Keratinocyte (primary cell): ENCODE measurements around the gene TTC13. TPM values are rescaled to one million over a fixed set of nuclear protein-coding genes. Genes with fewer than 3 reads are reported as not detected.

ENCODE experiments used
- DNase-seq: peaks from one replicate; pipeline ENCODE4 v3.0.0-alpha.2; 2011; ENCODE audit warnings: low read depth, missing footprints, low spot score
- FAIRE-seq: peaks from 2 replicates; lab custom pipeline; 2011; peaks lifted over from hg19 to GRCh38; lab: Jason Lieb, UNC
- H2AFZ ChIP-seq: 2 replicates; pipeline ENCODE4 v1.6.0; 2012; ENCODE audit warnings: low read length, control low read depth, inconsistent platforms; ENCODE audit not compliant: control insufficient read depth
- H3K27ac ChIP-seq: 2 replicates; pipeline ENCODE4 v1.5.1; 2011; ENCODE audit warnings: low read length; ENCODE audit not compliant: control insufficient read depth, insufficient read depth
- H3K27me3 ChIP-seq: 3 replicates; pipeline ENCODE4 v1.6.0; 2011; ENCODE audit warnings: low read length; ENCODE audit not compliant: control insufficient read depth, insufficient read depth; ENCODE audit errors: extremely low read depth
- H3K36me3 ChIP-seq, 2 experiments: 2 replicates in 1 of 2; 3 replicates in 1 of 2; pipeline ENCODE4 v1.5.1; 2011; ENCODE audit warnings: low read length in 2 of 2, mild to moderate bottlenecking in 1 of 2; ENCODE audit not compliant: control insufficient read depth in 2 of 2, insufficient read depth in 2 of 2; ENCODE audit errors: extremely low read depth in 1 of 2
- H3K4me1 ChIP-seq: 3 replicates; pipeline ENCODE4 v1.5.1; 2011; ENCODE audit warnings: low read length; ENCODE audit not compliant: control insufficient read depth, insufficient read depth; ENCODE audit errors: extremely low read depth
- H3K4me2 ChIP-seq: 3 replicates; pipeline ENCODE4 v1.6.0; 2011; ENCODE audit warnings: low read depth, low read length; ENCODE audit not compliant: control insufficient read depth, insufficient read depth; ENCODE audit errors: extremely low read depth
- H3K4me3 ChIP-seq, 3 experiments: fragments of 200-600 bp in 1 of 3; sonication (generic) in 1 of 3; 2 replicates in 2 of 3; 3 replicates in 1 of 3; pipeline ENCODE4 v1.5.1; 2011 to 2016; ENCODE audit warnings: low read length in 3 of 3, mild to moderate bottlenecking in 3 of 3, control low read depth in 2 of 3, inconsistent platforms in 1 of 3, low read depth in 1 of 3, mixed read lengths in 1 of 3, mixed run types in 1 of 3, moderate library complexity in 1 of 3; ENCODE audit not compliant: control insufficient read depth in 2 of 3, insufficient read depth in 2 of 3; ENCODE audit errors: extremely low read depth in 1 of 3
- H3K79me2 ChIP-seq: 2 replicates; pipeline ENCODE4 v1.6.0; 2012; ENCODE audit warnings: low read length; ENCODE audit not compliant: control insufficient read depth, insufficient read depth
- H3K9ac ChIP-seq: 3 replicates; pipeline ENCODE4 v1.6.0; 2011; ENCODE audit warnings: low read length; ENCODE audit not compliant: control insufficient read depth, insufficient read depth; ENCODE audit errors: extremely low read depth
- H3K9me1 ChIP-seq: 3 replicates; pipeline ENCODE4 v1.6.0; 2011; ENCODE audit warnings: low read length; ENCODE audit not compliant: control insufficient read depth, insufficient read depth; ENCODE audit errors: extremely low read depth
- H3K9me3 ChIP-seq: 2 replicates; pipeline ENCODE4 v1.5.1; 2012; ENCODE audit warnings: low read depth, low read length; ENCODE audit not compliant: control insufficient read depth
- H4K20me1 ChIP-seq: 3 replicates; pipeline ENCODE4 v1.6.0; 2011; ENCODE audit warnings: low read length; ENCODE audit not compliant: control insufficient read depth, insufficient read depth; ENCODE audit errors: extremely low read depth
- EZH2 ChIP-seq: IDR thresholded peaks from one replicate; pipeline ENCODE4 v1.6.1; 2012; ENCODE audit warnings: inconsistent platforms, mild to moderate bottlenecking, low read length, moderate library complexity
- dilution Hi-C: fragments of 300-500 bp; cut with MboI; formaldehyde crosslinking; loops from one replicate; pipeline ENCODE4 v1.7.0; 2020; ENCODE audit warnings: low sequenced_read_pairs; ENCODE audit not compliant: extremely low pct_ligation_motif_present
- polyA plus RNA-seq, 5 experiments: library from polyadenylated mRNA; depleted of rRNA in 3 of 5; stranded (reverse) in 3 of 5; stranded (forward) in 1 of 5; unstranded in 1 of 5; fragments of >200 nt; gene quantifications; 1 replicate in 1 of 5; 2 replicates in 3 of 5; 3 replicates in 1 of 5; pipeline versions ENCODE4 v1.2.1 to v1.2.3, GENCODE V29; 2011 to 2012; ENCODE audit warnings: missing spikeins in 2 of 5, low read depth in 1 of 5, low replicate concordance in 1 of 5
- TF ChIP-seq, protein P1 (sequence below), 3 experiments: IDR thresholded peaks in 1 of 3; conservative IDR thresholded peaks in 1 of 3; optimal IDR thresholded peaks in 1 of 3; 2 replicates in 2 of 3; 3 replicates in 1 of 3; pipeline versions ENCODE3 to v1.5.1; 2011; ENCODE audit warnings: low read length in 3 of 3, mild to moderate bottlenecking in 3 of 3, moderate library complexity in 2 of 3, control low read depth in 1 of 3, inconsistent platforms in 1 of 3; ENCODE audit not compliant: insufficient read depth in 2 of 3; ENCODE audit errors: extremely low read depth in 1 of 3

TTC13 gene
- polyA plus RNA-seq, 1 donor (not counting 4 experiments of a cell fraction or from before 2014, with no cell fraction given) = 8.3 TPM

DNA sequence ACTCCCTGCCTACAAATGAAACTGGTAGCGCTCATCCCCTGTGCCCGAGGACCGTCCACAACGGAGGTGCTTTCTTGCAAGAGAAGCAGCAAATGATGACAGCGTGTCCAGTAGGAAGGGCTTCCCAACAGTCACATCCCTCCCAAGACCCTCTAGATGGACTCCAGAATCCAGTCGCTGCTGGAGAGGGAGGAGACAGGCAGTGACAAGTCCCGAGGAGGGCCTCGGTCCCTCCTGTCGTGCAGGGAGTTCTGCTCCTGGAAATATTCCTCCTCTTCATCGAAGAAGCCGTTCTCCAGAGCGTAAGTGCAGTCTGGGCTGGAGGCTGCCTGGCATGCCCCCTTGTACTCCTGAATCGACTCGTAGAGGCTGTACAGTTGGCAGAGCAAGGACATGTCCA lies 41.0 kb upstream of the TTC13 start:
- no peaks in the 10 kb centered on the region for H4K20me1 ChIP-seq
- no peaks in the 10 kb centered on the region for H3K79me2 ChIP-seq
- H3K9me1 ChIP-seq = no peaks in the 10 kb centered on the region
- DNase-seq = no peak
- H3K9me3 ChIP-seq = no peaks in the 10 kb centered on the region
- no peaks in the 10 kb centered on the region for H3K36me3 ChIP-seq
- peak overlapping the region; percentile 66 for H3K4me2 ChIP-seq
- H3K27me3 ChIP-seq = no peaks in the 10 kb centered on the region
- peaks cover 39% of the 10 kb centered on the region for H3K4me1 ChIP-seq
- peak overlapping the region; percentile 53 for H3K27ac ChIP-seq
- FAIRE-seq = no peak
- no peak overlapping the region for H3K9ac ChIP-seq
- no peak overlapping the region for H2AFZ ChIP-seq
- dilution Hi-C loops = no loop called here
- H3K4me3 ChIP-seq = peak overlapping the region in 1 of 3 experiments; percentile 6
- TF ChIP-seq EZH2 = no peak

DNA sequence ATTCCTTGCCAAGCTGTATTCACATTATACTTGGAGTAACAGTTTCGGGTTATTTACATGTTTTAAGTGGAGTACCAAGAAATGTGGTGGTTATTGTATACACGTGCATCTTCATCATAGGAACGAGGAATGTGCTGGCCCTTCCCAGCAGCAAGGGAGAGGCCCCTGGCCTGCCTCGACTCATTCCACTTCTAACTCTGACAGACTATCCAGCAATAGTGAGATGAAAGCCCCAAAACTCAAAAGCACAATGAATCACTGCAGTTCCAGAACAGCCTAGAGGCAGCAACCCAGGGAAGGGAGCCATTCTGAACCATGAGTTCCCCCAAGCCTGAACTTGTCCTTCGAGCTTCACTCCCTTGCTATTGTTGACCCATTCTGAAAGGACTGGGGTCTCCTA lies 38.3 kb upstream of the TTC13 start:
- peak overlapping the region; percentile 95 for H3K27ac ChIP-seq
- DNase-seq = peak; percentile 82
- peaks cover 53% of the 10 kb centered on the region for H3K4me1 ChIP-seq
- no peaks in the 10 kb centered on the region for H3K36me3 ChIP-seq
- FAIRE-seq = peak; percentile 96
- no peaks in the 10 kb centered on the region for H3K9me1 ChIP-seq
- H3K9ac ChIP-seq = peak overlapping the region; percentile 63
- H4K20me1 ChIP-seq = no peaks in the 10 kb centered on the region
- peak overlapping the region in 1 of 3 experiments; percentile 19 for H3K4me3 ChIP-seq
- no peaks in the 10 kb centered on the region for H3K27me3 ChIP-seq
- peak overlapping the region; percentile 34 for H2AFZ ChIP-seq
- TF ChIP-seq, protein P1, sequence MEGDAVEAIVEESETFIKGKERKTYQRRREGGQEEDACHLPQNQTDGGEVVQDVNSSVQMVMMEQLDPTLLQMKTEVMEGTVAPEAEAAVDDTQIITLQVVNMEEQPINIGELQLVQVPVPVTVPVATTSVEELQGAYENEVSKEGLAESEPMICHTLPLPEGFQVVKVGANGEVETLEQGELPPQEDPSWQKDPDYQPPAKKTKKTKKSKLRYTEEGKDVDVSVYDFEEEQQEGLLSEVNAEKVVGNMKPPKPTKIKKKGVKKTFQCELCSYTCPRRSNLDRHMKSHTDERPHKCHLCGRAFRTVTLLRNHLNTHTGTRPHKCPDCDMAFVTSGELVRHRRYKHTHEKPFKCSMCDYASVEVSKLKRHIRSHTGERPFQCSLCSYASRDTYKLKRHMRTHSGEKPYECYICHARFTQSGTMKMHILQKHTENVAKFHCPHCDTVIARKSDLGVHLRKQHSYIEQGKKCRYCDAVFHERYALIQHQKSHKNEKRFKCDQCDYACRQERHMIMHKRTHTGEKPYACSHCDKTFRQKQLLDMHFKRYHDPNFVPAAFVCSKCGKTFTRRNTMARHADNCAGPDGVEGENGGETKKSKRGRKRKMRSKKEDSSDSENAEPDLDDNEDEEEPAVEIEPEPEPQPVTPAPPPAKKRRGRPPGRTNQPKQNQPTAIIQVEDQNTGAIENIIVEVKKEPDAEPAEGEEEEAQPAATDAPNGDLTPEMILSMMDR (optimal IDR thresholded peaks at IDR 0.05 in 1 of 3, IDR thresholded peaks at IDR 0.05 in 1 of 3, conservative IDR thresholded peaks at IDR 0.05 in 1 of 3; ENCODE audit: extremely low read depth in 1 of 3, insufficient read depth in 2 of 3, low read length in 3 of 3) = no peak
- no peak for TF ChIP-seq EZH2
- peak overlapping the region; percentile 80 for H3K4me2 ChIP-seq
- dilution Hi-C loops = no loop called here
- H3K79me2 ChIP-seq = no peaks in the 10 kb centered on the region
- no peaks in the 10 kb centered on the region for H3K9me3 ChIP-seq

DNA sequence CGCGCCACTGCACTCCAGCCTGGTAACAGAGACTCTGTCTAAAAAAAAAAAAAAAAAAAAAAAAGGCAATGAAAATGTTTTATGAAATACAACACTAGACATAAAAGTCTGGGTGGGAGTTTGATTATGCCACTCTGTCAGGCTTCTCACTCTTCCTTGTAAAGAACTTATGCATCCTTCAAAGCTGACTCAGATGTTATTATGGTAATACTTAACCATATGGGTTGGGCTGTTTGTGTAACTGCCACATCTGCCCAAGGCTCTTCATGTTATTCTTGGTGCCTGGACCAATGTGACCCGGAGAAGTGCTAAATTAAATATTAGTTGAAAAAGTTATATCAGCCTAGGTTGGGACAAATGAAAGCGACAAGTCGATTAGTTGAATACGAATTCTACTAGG lies 37.6 kb upstream of the TTC13 start:
- H3K27ac ChIP-seq = peak overlapping the region; percentile 95
- no peak overlapping the region for H3K4me3 ChIP-seq
- no peak overlapping the region for H2AFZ ChIP-seq
- FAIRE-seq (peak; percentile 51), DNase-seq (no peak)
- no peaks in the 10 kb centered on the region for H3K79me2 ChIP-seq
- H3K36me3 ChIP-seq = no peaks in the 10 kb centered on the region
- H3K9me3 ChIP-seq = no peaks in the 10 kb centered on the region
- H3K9me1 ChIP-seq = no peaks in the 10 kb centered on the region
- H3K27me3 ChIP-seq = no peaks in the 10 kb centered on the region
- dilution Hi-C loops = no loop called here
- TF ChIP-seq, protein P1 (optimal IDR thresholded peaks at IDR 0.05 in 1 of 3, IDR thresholded peaks at IDR 0.05 in 1 of 3, conservative IDR thresholded peaks at IDR 0.05 in 1 of 3; ENCODE audit: extremely low read depth in 1 of 3, insufficient read depth in 2 of 3, low read length in 3 of 3) = no peak
- no peak for TF ChIP-seq EZH2
- H3K9ac ChIP-seq = peak overlapping the region; percentile 63
- peak overlapping the region; percentile 80 for H3K4me2 ChIP-seq
- H4K20me1 ChIP-seq = no peaks in the 10 kb centered on the region
- H3K4me1 ChIP-seq = peaks cover 53% of the 10 kb centered on the region
